Neural progenitor cell (in vitro differentiated cells): Measurements from ENCODE around the gene ZNF444. TPM values are rescaled to one million over a fixed set of nuclear protein-coding genes. Genes with fewer than 3 reads are reported as not detected.

Experiments used
- DNase-seq: peaks from one replicate; pipeline ENCODE4 v3.0.0-alpha.2; 2016; ENCODE audit warnings: low spot score
- H2AFZ ChIP-seq: fragments of 200-600 bp; sonication (generic); replicated peaks from 2 replicates; pipeline ENCODE4 v1.6.1; 2016; ENCODE audit warnings: antibody characterized with exemption
- H3F3A ChIP-seq: fragments of 200-600 bp; sonication (generic); 2 replicates; pipeline ENCODE4 v1.6.1; 2016; ENCODE audit warnings: antibody characterized with exemption, low read depth
- H3K27ac ChIP-seq: fragments of 200-600 bp; sonication (generic); 2 replicates; pipeline ENCODE4 v1.5.1; 2016; ENCODE audit warnings: mild to moderate bottlenecking
- H3K27me3 ChIP-seq: fragments of 200-600 bp; sonication (generic); 2 replicates; pipeline ENCODE4 v1.6.1; 2016; ENCODE audit warnings: mild to moderate bottlenecking, moderate library complexity
- H3K36me3 ChIP-seq: fragments of 200-600 bp; sonication (generic); 2 replicates; pipeline ENCODE4 v1.5.1; 2016
- H3K4me1 ChIP-seq: fragments of 200-600 bp; sonication (generic); 2 replicates; pipeline ENCODE4 v1.6.1; 2016; ENCODE audit warnings: mixed run types
- H3K4me2 ChIP-seq: fragments of 200-600 bp; sonication (generic); 2 replicates; pipeline ENCODE4 v1.6.1; 2016
- H3K4me3 ChIP-seq: fragments of 200-600 bp; sonication (generic); 2 replicates; pipeline ENCODE4 v1.5.1; 2016
- H3K79me2 ChIP-seq: fragments of 200-600 bp; sonication (generic); 2 replicates; pipeline ENCODE4 v1.6.1; 2016; ENCODE audit warnings: low read depth
- H3K9ac ChIP-seq: fragments of 200-600 bp; sonication (generic); 2 replicates; pipeline ENCODE4 v1.6.1; 2016
- H3K9me3 ChIP-seq: fragments of 200-600 bp; sonication (generic); 2 replicates; pipeline ENCODE4 v1.5.1; 2016; ENCODE audit warnings: low read depth
- H4K20me1 ChIP-seq: fragments of 200-600 bp; sonication (generic); 2 replicates; pipeline ENCODE4 v1.6.1; 2016; ENCODE audit warnings: low read depth
- H3K27ac Mint-ChIP-seq: 3 replicates; pipeline ENCODE4 v1.8.0; 2021; ENCODE audit warnings: mixed read lengths
- H3K27me3 Mint-ChIP-seq: 2 replicates; pipeline ENCODE4 v1.8.0; 2022; ENCODE audit warnings: low read depth, mild to moderate bottlenecking, inconsistent platforms, moderate library complexity, mixed read lengths; ENCODE audit not compliant: insufficient read depth
- H3K36me3 Mint-ChIP-seq: 3 replicates; pipeline ENCODE4 v1.8.0; 2021; ENCODE audit warnings: mixed read lengths
- H3K4me1 Mint-ChIP-seq: 3 replicates; pipeline ENCODE4 v1.8.0; 2021; ENCODE audit warnings: mixed read lengths
- H3K4me3 Mint-ChIP-seq: 3 replicates; pipeline ENCODE4 v1.8.0; 2021; ENCODE audit warnings: mild to moderate bottlenecking, moderate library complexity, mixed read lengths
- H3K9me3 Mint-ChIP-seq: 3 replicates; pipeline ENCODE4 v1.8.0; 2020; ENCODE audit warnings: mixed read lengths
- CTCF ChIP-seq: fragments of 200-600 bp; sonication (generic); IDR thresholded peaks from 2 replicates; pipeline ENCODE4 v1.5.1; 2017; ENCODE audit warnings: antibody characterized with exemption, mild to moderate bottlenecking
- EZH2 ChIP-seq: fragments of 200-600 bp; sonication (generic); IDR thresholded peaks from 2 replicates; pipeline ENCODE4 v1.6.1; 2017; ENCODE audit warnings: antibody characterized with exemption, mild to moderate bottlenecking, moderate library complexity
- EZH2phosphoT487 ChIP-seq: fragments of 200-600 bp; sonication (generic); IDR thresholded peaks from 2 replicates; pipeline ENCODE4 v1.6.1; 2017; ENCODE audit warnings: antibody characterized with exemption
- total RNA-seq: library from RNA; depleted of rRNA; stranded (reverse); fragments of >200 nt; gene quantifications from 2 replicates; pipeline ENCODE4 v1.2.3, GENCODE V29; 2015; ENCODE audit warnings: low replicate concordance

Gene ZNF444
- total RNA-seq, 1 donor from 2014 or later, result 7.0 TPM

- Histone ChIP-seq H3K27ac (no peak overlapping the region), H3K27me3 (no peaks in the 10 kb centered on the region), H3K4me2 (no peak overlapping the region), H3K4me1 (peaks cover 28% of the 10 kb centered on the region), H3K9me3 (no peaks in the 10 kb centered on the region), H3K9ac (no peak overlapping the region), H3F3A (peaks cover 41% of the 10 kb centered on the region), H2AFZ (no peak overlapping the region), H4K20me1 (no peaks in the 10 kb centered on the region), H3K79me2 (peaks cover 9% of the 10 kb centered on the region), H3K36me3 (no peaks in the 10 kb centered on the region), H3K4me3 (no peak overlapping the region)
- no peak for TF ChIP-seq CTCF
- TF ChIP-seq EZH2phosphoT487, result no peak
- no peak for TF ChIP-seq EZH2
- no peak overlapping the region for H3K4me3 Mint-ChIP-seq
- no peak overlapping the region for H3K27ac Mint-ChIP-seq
- H3K9me3 Mint-ChIP-seq, result no peaks in the 10 kb centered on the region
- peaks cover 36% of the 10 kb centered on the region for H3K4me1 Mint-ChIP-seq
- no peak for DNase-seq
- H3K36me3 Mint-ChIP-seq, result no peaks in the 10 kb centered on the region
- H3K27me3 Mint-ChIP-seq, result peaks cover 3% of the 10 kb centered on the region
These were observed 3.7 kb upstream of the ZNF444 start for GRCh38 chr19:56137405-56137804.

- Histone ChIP-seq H3K4me3 (no peak overlapping the region), H3K27me3 (no peaks in the 10 kb centered on the region), H3K9me3 (no peaks in the 10 kb centered on the region), H4K20me1 (no peaks in the 10 kb centered on the region), H3K36me3 (no peaks in the 10 kb centered on the region), H3K27ac (no peak overlapping the region), H3K9ac (no peak overlapping the region), H2AFZ (no peak overlapping the region), H3K79me2 (peaks cover 16% of the 10 kb centered on the region), H3K4me2 (no peak overlapping the region), H3F3A (peaks cover 34% of the 10 kb centered on the region), H3K4me1 (peaks cover 25% of the 10 kb centered on the region)
- Mint-ChIP-seq H3K27me3 (peaks cover 3% of the 10 kb centered on the region), H3K27ac (no peak overlapping the region), H3K9me3 (no peaks in the 10 kb centered on the region), H3K36me3 (no peaks in the 10 kb centered on the region), H3K4me1 (peaks cover 38% of the 10 kb centered on the region), H3K4me3 (no peak overlapping the region)
- DNase-seq, result no peak
- TF ChIP-seq CTCF (no peak), EZH2 (no peak), EZH2phosphoT487 (no peak)
These were observed 3.0 kb upstream of the ZNF444 start for GRCh38 chr19:56138069-56138468.

GRCh38 chr19:56139847-56140582 lies 1.1 kb upstream of the ZNF444 start:
- no peaks in the 10 kb centered on the region for H3K9me3 Mint-ChIP-seq
- peak overlapping the region; percentile 50 for H3K4me3 ChIP-seq
- H2AFZ ChIP-seq, result peak overlapping the region; percentile 76
- no peaks in the 10 kb centered on the region for H3K9me3 ChIP-seq
- peaks cover 25% of the 10 kb centered on the region for H3K4me1 ChIP-seq
- H3K36me3 Mint-ChIP-seq, result no peaks in the 10 kb centered on the region
- peak overlapping the region; percentile 89 for H3K27ac Mint-ChIP-seq
- no peak overlapping the region for H3K9ac ChIP-seq
- peaks cover 35% of the 10 kb centered on the region for H3K79me2 ChIP-seq
- H3K27me3 ChIP-seq, result no peaks in the 10 kb centered on the region
- H4K20me1 ChIP-seq, result peaks cover 7% of the 10 kb centered on the region
- H3K36me3 ChIP-seq, result no peaks in the 10 kb centered on the region
- peak overlapping the region; percentile 88 for H3K4me2 ChIP-seq
- peak overlapping the region; percentile 85 for H3K4me3 Mint-ChIP-seq
- H3F3A ChIP-seq, result peaks cover 24% of the 10 kb centered on the region
- H3K27ac ChIP-seq, result no peak overlapping the region
- peaks cover 37% of the 10 kb centered on the region for H3K4me1 Mint-ChIP-seq
- no peaks in the 10 kb centered on the region for H3K27me3 Mint-ChIP-seq
- no peak for TF ChIP-seq CTCF
- TF ChIP-seq EZH2phosphoT487, result no peak
- no peak for TF ChIP-seq EZH2
- no peak for DNase-seq
